Endothelial cell of umbilical vein (primary cell): ENCODE measurements around the gene RORB.

Source experiments
- EZH2 ChIP-seq: IDR thresholded peaks from 2 replicates; pipeline ENCODE4 v1.6.1; 2012; ENCODE audit warnings: borderline replicate concordance, low read depth, mild to moderate bottlenecking, moderate library complexity, low read length, inconsistent platforms; ENCODE audit not compliant: severe bottlenecking
- JUN ChIP-seq: IDR thresholded peaks from 2 replicates; pipeline ENCODE4 v1.6.1; 2011; ENCODE audit warnings: borderline replicate concordance, low read depth; ENCODE audit not compliant: insufficient read length, insufficient read depth
- MYC ChIP-seq: IDR thresholded peaks from one replicate; pipeline ENCODE4 v1.6.1; 2011; ENCODE audit warnings: mild to moderate bottlenecking, low read depth, low read length
- POLR2A ChIP-seq: IDR thresholded peaks from 2 replicates; pipeline ENCODE4 v1.6.1; 2012; ENCODE audit warnings: low read depth, mild to moderate bottlenecking, control low read depth, low read length
- POLR2AphosphoS5 ChIP-seq: IDR thresholded peaks from 2 replicates; pipeline ENCODE4 v1.6.1; 2012; ENCODE audit warnings: low read depth, mild to moderate bottlenecking, control low read depth, low read length, moderate library complexity; ENCODE audit not compliant: insufficient read depth
- TF ChIP-seq, protein P1 (sequence below), 2 donors: IDR thresholded peaks; 1 replicate in 1 of 2; 2 replicates in 1 of 2; pipeline ENCODE4 v1.5.1; 2011; ENCODE audit warnings: low read length in 2 of 2, mild to moderate bottlenecking in 2 of 2, moderate library complexity in 2 of 2, control low read depth in 1 of 2, inconsistent platforms in 1 of 2, low read depth in 1 of 2; ENCODE audit not compliant: insufficient read depth in 1 of 2; ENCODE audit errors: extremely low read depth in 1 of 2

DNA sequence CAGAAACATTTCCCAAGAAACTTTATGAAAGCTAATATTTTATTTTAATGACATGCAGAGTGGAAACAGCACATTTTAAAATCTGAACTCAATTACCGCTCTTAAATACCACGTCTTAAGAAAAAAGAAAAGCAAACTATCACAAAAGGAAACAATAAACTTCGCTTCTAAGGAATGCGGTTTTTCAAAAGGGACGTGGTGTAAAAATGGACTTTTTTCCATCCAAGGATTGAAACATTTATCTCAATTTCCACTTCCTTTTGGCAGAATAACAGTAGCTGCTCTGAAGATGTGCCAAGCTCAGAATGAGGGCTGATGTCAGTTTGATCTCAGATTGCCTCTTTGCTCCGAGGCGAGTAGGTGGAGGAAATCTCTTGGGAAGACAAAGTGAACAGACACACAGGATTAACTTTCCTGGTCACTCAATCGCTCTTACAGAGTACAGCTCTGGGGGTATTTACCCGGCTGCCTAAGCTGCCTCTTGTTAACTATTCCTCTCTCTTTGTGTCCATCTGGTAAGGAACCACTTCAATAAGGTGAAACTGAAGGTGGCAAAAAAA, 232.1 kb downstream of the RORB start:
- no peak for TF ChIP-seq EZH2
- no peak for TF ChIP-seq JUN
- TF ChIP-seq, protein P1, sequence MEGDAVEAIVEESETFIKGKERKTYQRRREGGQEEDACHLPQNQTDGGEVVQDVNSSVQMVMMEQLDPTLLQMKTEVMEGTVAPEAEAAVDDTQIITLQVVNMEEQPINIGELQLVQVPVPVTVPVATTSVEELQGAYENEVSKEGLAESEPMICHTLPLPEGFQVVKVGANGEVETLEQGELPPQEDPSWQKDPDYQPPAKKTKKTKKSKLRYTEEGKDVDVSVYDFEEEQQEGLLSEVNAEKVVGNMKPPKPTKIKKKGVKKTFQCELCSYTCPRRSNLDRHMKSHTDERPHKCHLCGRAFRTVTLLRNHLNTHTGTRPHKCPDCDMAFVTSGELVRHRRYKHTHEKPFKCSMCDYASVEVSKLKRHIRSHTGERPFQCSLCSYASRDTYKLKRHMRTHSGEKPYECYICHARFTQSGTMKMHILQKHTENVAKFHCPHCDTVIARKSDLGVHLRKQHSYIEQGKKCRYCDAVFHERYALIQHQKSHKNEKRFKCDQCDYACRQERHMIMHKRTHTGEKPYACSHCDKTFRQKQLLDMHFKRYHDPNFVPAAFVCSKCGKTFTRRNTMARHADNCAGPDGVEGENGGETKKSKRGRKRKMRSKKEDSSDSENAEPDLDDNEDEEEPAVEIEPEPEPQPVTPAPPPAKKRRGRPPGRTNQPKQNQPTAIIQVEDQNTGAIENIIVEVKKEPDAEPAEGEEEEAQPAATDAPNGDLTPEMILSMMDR (IDR thresholded peaks at IDR 0.05; ENCODE audit: extremely low read depth in 1 of 2, insufficient read depth in 1 of 2, low read depth in 1 of 2, low read length in 2 of 2): no peak
- no peak for TF ChIP-seq POLR2A
- TF ChIP-seq POLR2AphosphoS5: no peak
- TF ChIP-seq MYC: no peak
